H1 (cell line): Measurements from ENCODE around the gene GTF2I. TPM values are rescaled to one million over a fixed set of nuclear protein-coding genes. Genes with fewer than 3 reads are reported as not detected.

ENCODE experiments used
- BACH1 ChIP-seq: IDR thresholded peaks from 2 replicates; pipeline ENCODE4 v1.6.1; 2012; ENCODE audit warnings: low read length, improper control_type of control experiment
- BRCA1 ChIP-seq: IDR thresholded peaks from 2 replicates; pipeline ENCODE4 v1.6.1; 2012; ENCODE audit warnings: low read depth, low read length, improper control_type of control experiment
- CTBP2 ChIP-seq: IDR thresholded peaks from 2 replicates; pipeline ENCODE4 v1.7.0; 2011; ENCODE audit warnings: borderline replicate concordance, mild to moderate bottlenecking, moderate library complexity, mixed read lengths, low read length; ENCODE audit not compliant: insufficient read depth, insufficient read length
- KDM4A ChIP-seq: IDR thresholded peaks from one replicate; pipeline ENCODE4 v1.7.1; 2012; ENCODE audit warnings: low read depth, mild to moderate bottlenecking, moderate library complexity, low read length, inconsistent platforms; ENCODE audit not compliant: severe bottlenecking
- NRF1 ChIP-seq: IDR thresholded peaks from 2 replicates; pipeline ENCODE4 v1.6.1; 2011; ENCODE audit warnings: mild to moderate bottlenecking, low read depth, low read length, improper control_type of control experiment
- PHF8 ChIP-seq: fragments of 200-600 bp; sonication (generic); conservative IDR thresholded peaks from 2 replicates; pipeline ENCODE4 v1.7.1; 2012; ENCODE audit warnings: low read depth, mild to moderate bottlenecking, inconsistent platforms, low read length, moderate library complexity
- RAD21 ChIP-seq, 2 experiments: IDR thresholded peaks in 1 of 2; conservative IDR thresholded peaks in 1 of 2; 2 replicates each; pipeline ENCODE4 v1.6.1; 2011; ENCODE audit warnings: low read depth in 2 of 2, low read length in 2 of 2, improper control_type of control experiment in 1 of 2, inconsistent platforms in 1 of 2, mild to moderate bottlenecking in 1 of 2, moderate library complexity in 1 of 2
- SUZ12 ChIP-seq: fragments of 200-600 bp; sonication (generic); IDR thresholded peaks from 2 replicates; pipeline ENCODE4 v1.6.1; 2012; ENCODE audit warnings: mild to moderate bottlenecking, inconsistent platforms, low read length, moderate library complexity, mixed read lengths
- polyA plus RNA-seq, 7 experiments: library from polyadenylated mRNA; depleted of rRNA in 3 of 7; stranded (reverse) in 5 of 7; unstranded in 2 of 7; fragments of >200 nt in 5 of 7; fragments of 200-250 nt in 2 of 7; gene quantifications; 1 replicate in 5 of 7; 2 replicates in 1 of 7; 4 replicates in 1 of 7; pipeline versions ENCODE4 v1.2.1 to v1.2.3, GENCODE V29; 2011 to 2013; ENCODE audit warnings: missing spikeins in 2 of 7, mixed read lengths in 2 of 7
- total RNA-seq: library from RNA; stranded (reverse); fragmentation: NEBNext Ultra II Directional; extraction: Animal tissue kit (Norgen Biotek cat#: 25700); gene quantifications from 2 replicates; pipeline ENCODE4 v1.2.1, GENCODE V29; 2021
- TF ChIP-seq, protein P1 (sequence below): fragments of 300-600 bp; sonication (generic); IDR thresholded peaks from 2 replicates; pipeline ENCODE4 v1.7.1; 2012; ENCODE audit warnings: low read length, moderate library complexity, mild to moderate bottlenecking, inconsistent platforms; ENCODE audit not compliant: insufficient replicate concordance

The GTF2I gene
- total and polyA plus RNA-seq, 2 of the 8 experiments (the other 6 are each of a cell fraction or from before 2014, with no cell fraction given), result 46.7 to 316 TPM

DNA sequence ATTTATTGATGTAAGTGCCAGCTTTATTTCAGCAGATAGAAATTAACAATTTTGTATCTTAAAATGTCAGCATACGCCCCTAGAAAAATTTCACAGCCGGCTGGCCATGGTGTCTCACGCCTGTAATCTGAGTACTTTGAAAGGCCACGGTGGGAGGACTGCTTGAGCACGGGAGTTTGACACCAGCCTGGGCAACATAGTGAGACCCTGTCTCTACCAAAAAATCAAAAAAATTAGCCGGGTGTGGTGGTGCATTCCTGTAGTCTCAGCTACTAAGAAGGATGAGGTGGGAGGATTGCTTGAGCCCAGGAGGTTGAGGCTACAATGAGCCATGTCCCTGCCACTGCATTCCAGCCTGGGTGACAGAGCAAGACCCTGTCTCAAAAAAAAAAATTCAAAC lies 14.1 kb downstream of the GTF2I start (continued):
- TF ChIP-seq, protein P1, sequence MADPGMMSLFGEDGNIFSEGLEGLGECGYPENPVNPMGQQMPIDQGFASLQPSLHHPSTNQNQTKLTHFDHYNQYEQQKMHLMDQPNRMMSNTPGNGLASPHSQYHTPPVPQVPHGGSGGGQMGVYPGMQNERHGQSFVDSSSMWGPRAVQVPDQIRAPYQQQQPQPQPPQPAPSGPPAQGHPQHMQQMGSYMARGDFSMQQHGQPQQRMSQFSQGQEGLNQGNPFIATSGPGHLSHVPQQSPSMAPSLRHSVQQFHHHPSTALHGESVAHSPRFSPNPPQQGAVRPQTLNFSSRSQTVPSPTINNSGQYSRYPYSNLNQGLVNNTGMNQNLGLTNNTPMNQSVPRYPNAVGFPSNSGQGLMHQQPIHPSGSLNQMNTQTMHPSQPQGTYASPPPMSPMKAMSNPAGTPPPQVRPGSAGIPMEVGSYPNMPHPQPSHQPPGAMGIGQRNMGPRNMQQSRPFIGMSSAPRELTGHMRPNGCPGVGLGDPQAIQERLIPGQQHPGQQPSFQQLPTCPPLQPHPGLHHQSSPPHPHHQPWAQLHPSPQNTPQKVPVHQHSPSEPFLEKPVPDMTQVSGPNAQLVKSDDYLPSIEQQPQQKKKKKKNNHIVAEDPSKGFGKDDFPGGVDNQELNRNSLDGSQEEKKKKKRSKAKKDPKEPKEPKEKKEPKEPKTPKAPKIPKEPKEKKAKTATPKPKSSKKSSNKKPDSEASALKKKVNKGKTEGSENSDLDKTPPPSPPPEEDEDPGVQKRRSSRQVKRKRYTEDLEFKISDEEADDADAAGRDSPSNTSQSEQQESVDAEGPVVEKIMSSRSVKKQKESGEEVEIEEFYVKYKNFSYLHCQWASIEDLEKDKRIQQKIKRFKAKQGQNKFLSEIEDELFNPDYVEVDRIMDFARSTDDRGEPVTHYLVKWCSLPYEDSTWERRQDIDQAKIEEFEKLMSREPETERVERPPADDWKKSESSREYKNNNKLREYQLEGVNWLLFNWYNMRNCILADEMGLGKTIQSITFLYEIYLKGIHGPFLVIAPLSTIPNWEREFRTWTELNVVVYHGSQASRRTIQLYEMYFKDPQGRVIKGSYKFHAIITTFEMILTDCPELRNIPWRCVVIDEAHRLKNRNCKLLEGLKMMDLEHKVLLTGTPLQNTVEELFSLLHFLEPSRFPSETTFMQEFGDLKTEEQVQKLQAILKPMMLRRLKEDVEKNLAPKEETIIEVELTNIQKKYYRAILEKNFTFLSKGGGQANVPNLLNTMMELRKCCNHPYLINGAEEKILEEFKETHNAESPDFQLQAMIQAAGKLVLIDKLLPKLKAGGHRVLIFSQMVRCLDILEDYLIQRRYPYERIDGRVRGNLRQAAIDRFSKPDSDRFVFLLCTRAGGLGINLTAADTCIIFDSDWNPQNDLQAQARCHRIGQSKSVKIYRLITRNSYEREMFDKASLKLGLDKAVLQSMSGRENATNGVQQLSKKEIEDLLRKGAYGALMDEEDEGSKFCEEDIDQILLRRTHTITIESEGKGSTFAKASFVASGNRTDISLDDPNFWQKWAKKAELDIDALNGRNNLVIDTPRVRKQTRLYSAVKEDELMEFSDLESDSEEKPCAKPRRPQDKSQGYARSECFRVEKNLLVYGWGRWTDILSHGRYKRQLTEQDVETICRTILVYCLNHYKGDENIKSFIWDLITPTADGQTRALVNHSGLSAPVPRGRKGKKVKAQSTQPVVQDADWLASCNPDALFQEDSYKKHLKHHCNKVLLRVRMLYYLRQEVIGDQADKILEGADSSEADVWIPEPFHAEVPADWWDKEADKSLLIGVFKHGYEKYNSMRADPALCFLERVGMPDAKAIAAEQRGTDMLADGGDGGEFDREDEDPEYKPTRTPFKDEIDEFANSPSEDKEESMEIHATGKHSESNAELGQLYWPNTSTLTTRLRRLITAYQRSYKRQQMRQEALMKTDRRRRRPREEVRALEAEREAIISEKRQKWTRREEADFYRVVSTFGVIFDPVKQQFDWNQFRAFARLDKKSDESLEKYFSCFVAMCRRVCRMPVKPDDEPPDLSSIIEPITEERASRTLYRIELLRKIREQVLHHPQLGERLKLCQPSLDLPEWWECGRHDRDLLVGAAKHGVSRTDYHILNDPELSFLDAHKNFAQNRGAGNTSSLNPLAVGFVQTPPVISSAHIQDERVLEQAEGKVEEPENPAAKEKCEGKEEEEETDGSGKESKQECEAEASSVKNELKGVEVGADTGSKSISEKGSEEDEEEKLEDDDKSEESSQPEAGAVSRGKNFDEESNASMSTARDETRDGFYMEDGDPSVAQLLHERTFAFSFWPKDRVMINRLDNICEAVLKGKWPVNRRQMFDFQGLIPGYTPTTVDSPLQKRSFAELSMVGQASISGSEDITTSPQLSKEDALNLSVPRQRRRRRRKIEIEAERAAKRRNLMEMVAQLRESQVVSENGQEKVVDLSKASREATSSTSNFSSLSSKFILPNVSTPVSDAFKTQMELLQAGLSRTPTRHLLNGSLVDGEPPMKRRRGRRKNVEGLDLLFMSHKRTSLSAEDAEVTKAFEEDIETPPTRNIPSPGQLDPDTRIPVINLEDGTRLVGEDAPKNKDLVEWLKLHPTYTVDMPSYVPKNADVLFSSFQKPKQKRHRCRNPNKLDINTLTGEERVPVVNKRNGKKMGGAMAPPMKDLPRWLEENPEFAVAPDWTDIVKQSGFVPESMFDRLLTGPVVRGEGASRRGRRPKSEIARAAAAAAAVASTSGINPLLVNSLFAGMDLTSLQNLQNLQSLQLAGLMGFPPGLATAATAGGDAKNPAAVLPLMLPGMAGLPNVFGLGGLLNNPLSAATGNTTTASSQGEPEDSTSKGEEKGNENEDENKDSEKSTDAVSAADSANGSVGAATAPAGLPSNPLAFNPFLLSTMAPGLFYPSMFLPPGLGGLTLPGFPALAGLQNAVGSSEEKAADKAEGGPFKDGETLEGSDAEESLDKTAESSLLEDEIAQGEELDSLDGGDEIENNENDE, result no peak
- TF ChIP-seq KDM4A (no peak), BRCA1 (no peak), BACH1 (no peak), PHF8 (no peak), NRF1 (no peak), RAD21 (IDR thresholded peaks at IDR 0.05 in 1 of 2, conservative IDR thresholded peaks at IDR 0.05 in 1 of 2; ENCODE audit: low read depth in 2 of 2, low read length in 2 of 2) (no peak), CTBP2 (no peak), SUZ12 (no peak)
